ENCODE measurements around the gene INSM1. TPM values are rescaled to one million over a fixed set of nuclear protein-coding genes. Genes with fewer than 3 reads are reported as not detected.

INSM1 gene
- total RNA-seq, 1 experiment from 2014 or later = 0.07 TPM

- H3K79me2 ChIP-seq (ENCODE audit: insufficient read depth, low read length) = no peaks in the 10 kb centered on the region
- DNase-seq (ENCODE audit: low read depth, low spot score) (no peak), ATAC-seq (no peak)
- H3K9me3 ChIP-seq (ENCODE audit: control insufficient read depth in 1 of 2, insufficient read depth in 1 of 2, low read depth in 1 of 2, low read length in 2 of 2) = no peaks in the 10 kb centered on the region
- no peak overlapping the region for H3K27ac ChIP-seq (ENCODE audit: low read depth, low read length)
- H2AFZ ChIP-seq (ENCODE audit: low read depth, low read length, poor library complexity, severe bottlenecking) = no peak overlapping the region
- H3K4me3 ChIP-seq (replicated peaks in 1 of 2; ENCODE audit: low read depth in 1 of 2, low read length in 2 of 2) = no peak overlapping the region
- ChIA-PET CTCF (no interaction called here), POLR2A (no interaction called here), RAD21 (ENCODE audit: low non-redundant PET in 1 of 2, low total read pairs in 2 of 2, uncharacterized antibody in 2 of 2, unreplicated experiment in 2 of 2) (no interaction called here)
- intact Hi-C loops (cut with micrococcal nuclease) = no loop called here
- H3K36me3 ChIP-seq (ENCODE audit: control insufficient read depth in 1 of 2, insufficient read depth in 2 of 2, low read length in 2 of 2) = no peaks in the 10 kb centered on the region
- no peaks in the 10 kb centered on the region for H3K27me3 ChIP-seq (ENCODE audit: insufficient read depth, low read length)
- no peak for TF ChIP-seq POLR2A (IDR thresholded peaks at IDR 0.05; ENCODE audit: borderline replicate concordance, extremely low read depth, insufficient read depth, insufficient read length)
- TF ChIP-seq EZH2phosphoT487 (IDR thresholded peaks at IDR 0.05; ENCODE audit: borderline replicate concordance) = no peak
- TF ChIP-seq MAX (IDR thresholded peaks at IDR 0.05) = no peak
- TF ChIP-seq EZH2 (IDR thresholded peaks at IDR 0.05) = no peak
- TF ChIP-seq CTCF (IDR thresholded peaks at IDR 0.05 in 2 of 3, conservative IDR thresholded peaks at IDR 0.05 in 1 of 3; ENCODE audit: borderline replicate concordance in 1 of 3, insufficient read depth in 1 of 3, low read depth in 2 of 3, low read length in 2 of 3) = no peak
- no peak for TF ChIP-seq ZNF274 (IDR thresholded peaks at IDR 0.05; ENCODE audit: low read depth, low read length)
- TF ChIP-seq SIN3A (IDR thresholded peaks at IDR 0.05; ENCODE audit: low read depth) = no peak
- TF ChIP-seq SRF (IDR thresholded peaks at IDR 0.05; ENCODE audit: low read depth) = no peak
- TF ChIP-seq ZFX (IDR thresholded peaks at IDR 0.05) = no peak
- TF ChIP-seq CBX3 (IDR thresholded peaks at IDR 0.05; ENCODE audit: low read depth) = no peak
- TF ChIP-seq EGR1 (IDR thresholded peaks at IDR 0.05; ENCODE audit: low read depth) = no peak
- H4K20me1 ChIP-seq (ENCODE audit: insufficient read depth) = no peaks in the 10 kb centered on the region
- no peak overlapping the region for H3K4me2 ChIP-seq (ENCODE audit: low read length)
- H3K4me1 ChIP-seq (ENCODE audit: control insufficient read depth in 1 of 2, insufficient read depth in 2 of 2, low read length in 2 of 2) = no peaks in the 10 kb centered on the region
- H3K9ac ChIP-seq (ENCODE audit: low read length) = no peak overlapping the region
- no peaks in the 10 kb centered on the region for H3K9me2 ChIP-seq (ENCODE audit: insufficient read depth)
- BruUV-seq (replicated peaks) = no TSS peak
Observed at GRCh38 chr20:20399531-20400500, 31.9 kb downstream of the INSM1 start.
